HepG2 (cell line): Measurements from ENCODE around the gene CFAP46. TPM values are rescaled to one million over a fixed set of nuclear protein-coding genes. Genes with fewer than 3 reads are reported as not detected.

Experiments used
- ATAC-seq: fragments of 200-7000 bp; cut with Tn5 transposase; 3 replicates; pipeline ENCODE4 v1.9.1; 2020; ENCODE audit warnings: mild to moderate bottlenecking, moderate library complexity
- BruUV-seq: library from RNA; stranded (reverse); fragments of 400-500 nt; replicated peaks from 2 replicates; lab custom pipeline; 2021; lab: Mats Ljungman, UMichigan
- CTCF ChIA-PET: fragments of 300-600 bp; formaldehyde crosslinking; extraction: SDS; loops from one replicate; lab custom pipeline; 2021; ENCODE audit warnings: low total read pairs, inconsistent platforms, low intra/inter-chr PET ratio; lab: Yijun Ruan, JAX
- POLR2A ChIA-PET: fragments of 350-600 bp; sonication (Branson Sonifier 250); formaldehyde crosslinking; loops from one replicate; lab custom pipeline; 2020; ENCODE audit warnings: antibody characterized with exemption, inconsistent platforms; lab: Yijun Ruan, JAX
- DNase-seq: peaks from one replicate; pipeline ENCODE4 v3.0.0-alpha.2; 2015; ENCODE audit warnings: low spot score
- FAIRE-seq: peaks from 3 replicates; lab custom pipeline; 2011; peaks lifted over from hg19 to GRCh38; lab: Jason Lieb, UNC
- H2AFZ ChIP-seq: one replicate; pipeline ENCODE4 v1.6.1; 2011; ENCODE audit warnings: low read length, inconsistent platforms
- H3K27ac ChIP-seq: fragments of 300-600 bp; 3 replicates; pipeline ENCODE4 v1.8.0; 2011; ENCODE audit warnings: mixed run types, mild to moderate bottlenecking, mixed read lengths, low read length, inconsistent platforms; ENCODE audit not compliant: insufficient read depth; ENCODE audit errors: extremely low read length
- H3K27me3 ChIP-seq, 2 experiments: fragments of 200-600 bp in 1 of 2; 2 replicates in 1 of 2; 3 replicates in 1 of 2; pipeline versions ENCODE4 v1.6.0 to v1.8.0; 2011; ENCODE audit warnings: low read length in 2 of 2, mild to moderate bottlenecking in 2 of 2, moderate library complexity in 2 of 2, inconsistent platforms in 1 of 2; ENCODE audit not compliant: insufficient read depth in 2 of 2, control insufficient read depth in 1 of 2
- H3K36me3 ChIP-seq, 2 experiments: fragments of 200-600 bp in 1 of 2; replicated peaks in 1 of 2; 2 replicates in 1 of 2; 3 replicates in 1 of 2; pipeline versions ENCODE4 v1.5.1 to v1.8.0; 2011; ENCODE audit warnings: low read length in 2 of 2, inconsistent platforms in 1 of 2; ENCODE audit not compliant: insufficient read depth in 2 of 2, control insufficient read depth in 1 of 2
- H3K4me1 ChIP-seq: 2 replicates; pipeline ENCODE4 v1.5.1; 2012; ENCODE audit warnings: low read length, inconsistent platforms; ENCODE audit not compliant: insufficient read depth
- H3K4me2 ChIP-seq: 2 replicates; pipeline ENCODE4 v1.6.0; 2011; ENCODE audit warnings: low read depth, low read length, inconsistent platforms
- H3K4me3 ChIP-seq, 3 experiments: fragments of 200-600 bp in 1 of 3; sonication (generic), shearing (Covaris generic) in 1 of 3; replicated peaks in 1 of 3; 2 replicates each; pipeline ENCODE4 v1.5.1; 2011 to 2016; ENCODE audit warnings: low read length in 3 of 3, inconsistent platforms in 2 of 3, low read depth in 2 of 3, mild to moderate bottlenecking in 2 of 3, control low read depth in 1 of 3, mixed read lengths in 1 of 3; ENCODE audit not compliant: insufficient read depth in 1 of 3
- H3K79me2 ChIP-seq: one replicate; pipeline ENCODE4 v1.6.1; 2011; ENCODE audit warnings: low read length, inconsistent platforms; ENCODE audit not compliant: insufficient read depth
- H3K9ac ChIP-seq: 2 replicates; pipeline ENCODE4 v1.6.0; 2011; ENCODE audit warnings: mild to moderate bottlenecking, low read depth, low read length, inconsistent platforms; ENCODE audit not compliant: insufficient read depth
- H3K9me3 ChIP-seq: 2 replicates; pipeline ENCODE4 v1.5.1; 2012; ENCODE audit warnings: mild to moderate bottlenecking, low read length
- H4K20me1 ChIP-seq: 2 replicates; pipeline ENCODE4 v1.6.0; 2011; ENCODE audit warnings: inconsistent platforms, mild to moderate bottlenecking, low read length, moderate library complexity; ENCODE audit not compliant: insufficient read depth
- ATF3 ChIP-seq: sonication (generic); formaldehyde crosslinking; IDR thresholded peaks from 2 replicates; pipeline ENCODE4 v1.4.0; 2020; ENCODE audit warnings: missing genetic modification reagents
- CHD4 ChIP-seq: fragments of 200-600 bp; sonication (generic); IDR thresholded peaks from 2 replicates; pipeline ENCODE4 v1.7.0; 2017; ENCODE audit warnings: mild to moderate bottlenecking, low read length, borderline replicate concordance
- CREBL2 ChIP-seq: sonication (generic); formaldehyde crosslinking; IDR thresholded peaks from 2 replicates; pipeline ENCODE4 v1.8.1; 2023; ENCODE audit warnings: missing genetic modification reagents, mild to moderate bottlenecking, borderline replicate concordance
- DBP ChIP-seq: sonication (generic); formaldehyde crosslinking; IDR thresholded peaks from 2 replicates; pipeline ENCODE4 v1.4.0; 2020; ENCODE audit warnings: missing genetic modification reagents; ENCODE audit errors: not compliant biosample characterization
- HES4 ChIP-seq: sonication (generic); formaldehyde crosslinking; IDR thresholded peaks from 2 replicates; pipeline ENCODE4 v1.9.0; 2021; ENCODE audit warnings: mild to moderate bottlenecking, missing genetic modification reagents, borderline replicate concordance
- HNRNPK ChIP-seq: fragments of 200-400 bp; formaldehyde crosslinking; IDR thresholded peaks from 2 replicates; pipeline ENCODE4 v1.6.1; 2018; ENCODE audit warnings: low read length, low read depth, moderate library complexity, mild to moderate bottlenecking; ENCODE audit not compliant: poor library complexity, severe bottlenecking
- KDM3A ChIP-seq: IDR thresholded peaks from 2 replicates; pipeline ENCODE4 v1.6.1; 2018; ENCODE audit warnings: low read depth, missing compliant biosample characterization
- MLX ChIP-seq: IDR thresholded peaks from 2 replicates; pipeline ENCODE4 v1.6.1; 2016
- NAIF1 ChIP-seq: sonication (generic); formaldehyde crosslinking; IDR thresholded peaks from 2 replicates; pipeline ENCODE4 v1.5.0; 2020; ENCODE audit warnings: mild to moderate bottlenecking, missing genetic modification reagents, borderline replicate concordance
- NFE2 ChIP-seq: sonication (generic); formaldehyde crosslinking; IDR thresholded peaks from 2 replicates; pipeline ENCODE4 v1.4.0; 2020; ENCODE audit warnings: missing genetic modification reagents
- NFIB ChIP-seq: sonication (generic); formaldehyde crosslinking; IDR thresholded peaks from 2 replicates; pipeline ENCODE4 v1.9.0; 2021; ENCODE audit warnings: missing genetic modification reagents, mild to moderate bottlenecking, borderline replicate concordance
- NPAS2 ChIP-seq: sonication (generic); formaldehyde crosslinking; IDR thresholded peaks from 2 replicates; pipeline ENCODE4 v1.8.0; 2022; ENCODE audit warnings: mild to moderate bottlenecking, missing genetic modification reagents, borderline replicate concordance
- PHF5A ChIP-seq: IDR thresholded peaks from one replicate; pipeline ENCODE4 v1.6.1; 2018; ENCODE audit warnings: low read depth, missing genetic modification reagents; ENCODE audit not compliant: unreplicated experiment
- SRF ChIP-seq: IDR thresholded peaks from 2 replicates; pipeline ENCODE4 v1.6.1; 2011; ENCODE audit warnings: mild to moderate bottlenecking, low read depth, low read length, moderate library complexity
- SSRP1 ChIP-seq: IDR thresholded peaks from 2 replicates; pipeline ENCODE4 v1.6.1; 2016; ENCODE audit warnings: control low read depth
- TAF1 ChIP-seq: sonication (generic); formaldehyde crosslinking; IDR thresholded peaks from 2 replicates; pipeline ENCODE4 v1.4.0; 2020; ENCODE audit warnings: missing genetic modification reagents
- TRIM24 ChIP-seq: sonication (generic); formaldehyde crosslinking; IDR thresholded peaks from 2 replicates; pipeline ENCODE4 v1.8.0; 2022; ENCODE audit warnings: mild to moderate bottlenecking, missing genetic modification reagents
- ZNF547 ChIP-seq: sonication (generic); formaldehyde crosslinking; IDR thresholded peaks from 2 replicates; pipeline ENCODE4 v1.5.1; 2020; ENCODE audit warnings: mild to moderate bottlenecking, missing genetic modification reagents
- ZNF768 ChIP-seq: sonication (generic); formaldehyde crosslinking; IDR thresholded peaks from 2 replicates; pipeline ENCODE4 v1.4.0; 2020; ENCODE audit warnings: missing genetic modification reagents
- WGBS: methylation state at CpG from one replicate; pipeline ENCODE4 v1.1.6; 2017; ENCODE audit warnings: low lambda C conversion rate; 5-methylcytosine and 5-hydroxymethylcytosine counted together
- in situ Hi-C: cut with HindIII; loops from 2 replicates; pipeline ENCODE4 v1.10.0; 2017; ENCODE audit warnings: low pct_unique_long_range_greater_than_20kb; ENCODE audit not compliant: extremely low pct_ligation_motif_present
- intact Hi-C: fragments of 100-400 bp; cut with micrococcal nuclease; formaldehyde crosslinking; loops from one replicate; pipeline ENCODE4 v1.10.0; 2022; ENCODE audit not compliant: unreplicated experiment
- polyA plus RNA-seq, 8 experiments: library from polyadenylated mRNA; depleted of rRNA in 3 of 8; stranded (reverse) in 7 of 8; unstranded in 1 of 8; fragments of >200 nt; fragmentation: Illumina TruSeq in 4 of 8; extraction: Trizol in 4 of 8; gene quantifications; 2 replicates each; pipeline versions ENCODE4 v1.2.1 to v1.2.3, GENCODE V29; 2011 to 2016; ENCODE audit warnings: low read depth in 4 of 8, missing spikeins in 1 of 8, mixed read lengths in 1 of 8; ENCODE audit not compliant: insufficient read depth in 1 of 8
- total RNA-seq, 5 experiments: library from RNA; depleted of rRNA; stranded (reverse); fragments of >200 nt; fragmentation: Illumina TruSeq; extraction: Trizol; gene quantifications; 2 replicates each; pipeline ENCODE4 v1.2.3, GENCODE V29; 2016; ENCODE audit warnings: low read depth in 1 of 5

Gene CFAP46
- total and polyA plus RNA-seq, 2 of the 13 experiments (the other 11 are each of a cell fraction or from before 2014, with no cell fraction given), result 0.24 to 0.84 TPM

GRCh38 chr10:132929480-132929879 is 12.9 kb downstream of the CFAP46 start:
- ATAC-seq, result no peak
- no peak overlapping the region for H3K9ac ChIP-seq
- H3K4me3 ChIP-seq, result no peak overlapping the region
- H2AFZ ChIP-seq, result no peak overlapping the region
- no peak overlapping the region for H3K4me2 ChIP-seq
- no peak for TF ChIP-seq PHF5A (CRISPR knock-in tag)
- TF ChIP-seq DBP, result no peak
- no peak for TF ChIP-seq ZNF768 (CRISPR knock-in tag)
- no peak for TF ChIP-seq HES4
- no peak for TF ChIP-seq NFE2 (CRISPR knock-in tag)
- no peak for TF ChIP-seq HNRNPK
- no peak for TF ChIP-seq SRF
- TF ChIP-seq CHD4, result no peak
- TF ChIP-seq MLX, result no peak
- no peak for TF ChIP-seq KDM3A
- TF ChIP-seq NPAS2 (CRISPR knock-in tag), result no peak
- TF ChIP-seq NFIB (CRISPR knock-in tag), result no peak
- TF ChIP-seq TAF1 (CRISPR knock-in tag), result no peak
- no peak for TF ChIP-seq NAIF1 (CRISPR knock-in tag)
- no peak for TF ChIP-seq SSRP1 (CRISPR knock-in tag)
- no peak for TF ChIP-seq ZNF547 (CRISPR knock-in tag)
- TF ChIP-seq ATF3, result no peak
- TF ChIP-seq CREBL2 (CRISPR knock-in tag), result no peak
- TF ChIP-seq TRIM24 (CRISPR knock-in tag), result no peak
- in situ Hi-C loops, result no loop called here
- H3K79me2 ChIP-seq, result no peaks in the 10 kb centered on the region
- no peaks in the 10 kb centered on the region for H4K20me1 ChIP-seq
- intact Hi-C loops, result no loop called here
- no peaks in the 10 kb centered on the region for H3K9me3 ChIP-seq
- 40% methylated on average over 12 of the region's 12 CpGs for WGBS
- BruUV-seq, result no TSS peak
- no peak for DNase-seq
- ChIA-PET CTCF (no interaction called here), POLR2A (no interaction called here)
- FAIRE-seq, result no peak
- no peaks in the 10 kb centered on the region for H3K36me3 ChIP-seq
- H3K27me3 ChIP-seq, result peaks cover 9 to 34% of the 10 kb centered on the region in 2 experiments; a peak in 4 of 5 replicates
- no peaks in the 10 kb centered on the region for H3K4me1 ChIP-seq
- no peak overlapping the region for H3K27ac ChIP-seq
